ENCODE results near the gene RABGAP1L. TPM values are rescaled to one million over a fixed set of nuclear protein-coding genes. Genes with fewer than 3 reads are reported as not detected.
"Not testable (repeated sequence)": the region's sequence is repeated elsewhere in the genome, so short reads cannot be mapped to it uniquely, and the experiment has no call there.

The RABGAP1L gene
- total and polyA plus RNA-seq, 7 experiments from 2014 or later, result 38.4 to 97.4 (median 55.1) TPM

GRCh38 chr1:174135211-174135610, 24.1 kb upstream of the RABGAP1L start:
- intact Hi-C loops (cut with micrococcal nuclease), result no loop called here
- H3K36me3 Mint-ChIP-seq, result peaks cover 0 to 6% (median 1%) of the 10 kb centered on the region in 5 donors

GRCh38 chr1:174136714-174137113, 22.6 kb upstream of the RABGAP1L start:
- Histone ChIP-seq H3K27ac (ENCODE audit: low read depth, low read length) (no peak overlapping the region), H3K4me1 (ENCODE audit: control insufficient read depth in 2 of 2, insufficient read depth in 2 of 2, low read length in 2 of 2) (no peaks in the 10 kb centered on the region), H3K9me3 (ENCODE audit: control insufficient read depth in 2 of 3, low read length in 3 of 3) (no peaks in the 10 kb centered on the region), H3K4me3 (ENCODE audit: low read length) (no peak overlapping the region), H3K27me3 (ENCODE audit: control insufficient read depth in 2 of 2, insufficient read depth in 2 of 2, low read length in 2 of 2) (no peaks in the 10 kb centered on the region), H3K36me3 (ENCODE audit: control insufficient read depth in 2 of 3, insufficient read depth in 3 of 3, low read length in 3 of 3) (no peaks in the 10 kb centered on the region)
- ATAC-seq, result no peak
- Mint-ChIP-seq H3K36me3 (peaks cover 0 to 2% (median 0%) of the 10 kb centered on the region in 5 donors), H3K27ac (no peak overlapping the region), H3K9me3 (peaks cover 0 to 3% (median 0%) of the 10 kb centered on the region in 11 donors), H3K27me3 (peaks cover 0 to 10% (median 7%) of the 10 kb centered on the region in 5 donors), H3K4me3 (no peak overlapping the region), H3K4me1 (no peaks in the 10 kb centered on the region)
- POLR2A ChIA-PET, result no interaction called here
- DNase-seq, result no peak
- intact Hi-C loops (cut with micrococcal nuclease), result no loop called here
- CTCF ChIA-PET, result no interaction called here

More at GRCh38 chr1:174135211-174135610, 24.1 kb upstream of the RABGAP1L start:
- ChIA-PET CTCF (no interaction called here), POLR2A (interaction anchor here (0.6 kb wide), 1 partner anchor 27 kb away, joined by 3 read pairs; no protein-coding TSS in a partner anchor)
- Mint-ChIP-seq H3K27me3 (peaks cover 3 to 7% (median 5%) of the 10 kb centered on the region in 5 donors), H3K27ac (no peak overlapping the region), H3K9me3 (peaks cover 0 to 10% (median 2%) of the 10 kb centered on the region in 11 donors), H3K4me1 (no peaks in the 10 kb centered on the region), H3K4me3 (no peak overlapping the region)
- DNase-seq (no peak), ATAC-seq (no peak)
- Histone ChIP-seq H3K9me3 (ENCODE audit: control insufficient read depth in 2 of 3, low read length in 3 of 3) (no peaks in the 10 kb centered on the region), H3K27ac (ENCODE audit: low read depth, low read length) (no peak overlapping the region), H3K4me1 (ENCODE audit: control insufficient read depth in 2 of 2, insufficient read depth in 2 of 2, low read length in 2 of 2) (no peaks in the 10 kb centered on the region), H3K4me3 (ENCODE audit: low read length) (no peak overlapping the region), H3K27me3 (ENCODE audit: control insufficient read depth in 2 of 2, insufficient read depth in 2 of 2, low read length in 2 of 2) (no peaks in the 10 kb centered on the region), H3K36me3 (ENCODE audit: control insufficient read depth in 2 of 3, insufficient read depth in 3 of 3, low read length in 3 of 3) (no peaks in the 10 kb centered on the region)

- DNase-seq (no peak), ATAC-seq (no peak)
- Histone ChIP-seq H3K27me3 (ENCODE audit: control insufficient read depth in 2 of 2, insufficient read depth in 2 of 2, low read length in 2 of 2) (no peaks in the 10 kb centered on the region), H3K27ac (ENCODE audit: low read depth, low read length) (no peak overlapping the region), H3K4me3 (ENCODE audit: low read length) (no peak overlapping the region), H3K36me3 (ENCODE audit: control insufficient read depth in 2 of 3, insufficient read depth in 3 of 3, low read length in 3 of 3) (no peaks in the 10 kb centered on the region), H3K9me3 (ENCODE audit: control insufficient read depth in 2 of 3, low read length in 3 of 3) (no peaks in the 10 kb centered on the region), H3K4me1 (ENCODE audit: control insufficient read depth in 2 of 2, insufficient read depth in 2 of 2, low read length in 2 of 2) (no peaks in the 10 kb centered on the region)
- no peak overlapping the region for H3K4me3 Mint-ChIP-seq
- intact Hi-C loops (cut with micrococcal nuclease), result no loop called here
- CTCF ChIA-PET, result no interaction called here
- peaks cover 0 to 13% (median 0%) of the 10 kb centered on the region in 5 donors for H3K36me3 Mint-ChIP-seq
- peaks cover 0 to 26% (median 7%) of the 10 kb centered on the region in 5 donors for H3K27me3 Mint-ChIP-seq
- POLR2A ChIA-PET, result no interaction called here
- no peak overlapping the region for H3K27ac Mint-ChIP-seq
- H3K9me3 Mint-ChIP-seq, result peaks cover 0 to 17% (median 0%) of the 10 kb centered on the region in 11 donors
- no peaks in the 10 kb centered on the region for H3K4me1 Mint-ChIP-seq
Observed at GRCh38 chr1:174142836-174143235, 16.5 kb upstream of the RABGAP1L start.

- CTCF ChIA-PET; H3K4me3 Mint-ChIP-seq; intact Hi-C loops (cut with micrococcal nuclease); H3K36me3 ChIP-seq (ENCODE audit: control insufficient read depth in 2 of 3, insufficient read depth in 3 of 3, low read length in 3 of 3); H3K9me3 ChIP-seq (ENCODE audit: control insufficient read depth in 2 of 3, low read length in 3 of 3); H3K27ac Mint-ChIP-seq; POLR2A ChIA-PET; ATAC-seq; H3K4me1 ChIP-seq (ENCODE audit: control insufficient read depth in 2 of 2, insufficient read depth in 2 of 2, low read length in 2 of 2); H3K4me1 Mint-ChIP-seq; H3K27ac ChIP-seq (ENCODE audit: low read depth, low read length); DNase-seq; H3K27me3 ChIP-seq (ENCODE audit: control insufficient read depth in 2 of 2, insufficient read depth in 2 of 2, low read length in 2 of 2); H3K4me3 ChIP-seq (ENCODE audit: low read length): not testable (repeated sequence)
- H3K36me3 Mint-ChIP-seq, result peaks cover 0 to 13% (median 0%) of the 10 kb centered on the region in 5 donors
- peaks cover 0 to 26% (median 7%) of the 10 kb centered on the region in 5 donors for H3K27me3 Mint-ChIP-seq
- H3K9me3 Mint-ChIP-seq, result peaks cover 0 to 21% (median 2%) of the 10 kb centered on the region in 11 donors
Observed at GRCh38 chr1:174143727-174144396, 15.5 kb upstream of the RABGAP1L start.

GRCh38 chr1:174144397-174144783, 14.9 kb upstream of the RABGAP1L start:
- H3K4me1 Mint-ChIP-seq; H3K4me3 Mint-ChIP-seq; H3K9me3 ChIP-seq (ENCODE audit: control insufficient read depth in 2 of 3, low read length in 3 of 3); ATAC-seq; H3K36me3 ChIP-seq (ENCODE audit: control insufficient read depth in 2 of 3, insufficient read depth in 3 of 3, low read length in 3 of 3); H3K27ac ChIP-seq (ENCODE audit: low read depth, low read length); H3K4me1 ChIP-seq (ENCODE audit: control insufficient read depth in 2 of 2, insufficient read depth in 2 of 2, low read length in 2 of 2); H3K4me3 ChIP-seq (ENCODE audit: low read length); H3K27ac Mint-ChIP-seq; H3K27me3 ChIP-seq (ENCODE audit: control insufficient read depth in 2 of 2, insufficient read depth in 2 of 2, low read length in 2 of 2); intact Hi-C loops (cut with micrococcal nuclease); CTCF ChIA-PET; POLR2A ChIA-PET; DNase-seq: not testable (repeated sequence)
- H3K27me3 Mint-ChIP-seq, result peaks cover 0 to 23% (median 5%) of the 10 kb centered on the region in 5 donors
- H3K36me3 Mint-ChIP-seq, result peaks cover 0 to 13% (median 0%) of the 10 kb centered on the region in 5 donors
- peaks cover 0 to 24% (median 4%) of the 10 kb centered on the region in 11 donors for H3K9me3 Mint-ChIP-seq

GRCh38 chr1:174149216-174149615, 10.1 kb upstream of the RABGAP1L start:
- H3K27ac ChIP-seq (ENCODE audit: low read depth, low read length), result no peak overlapping the region
- Mint-ChIP-seq H3K4me1 (peaks cover 0 to 22% (median 7%) of the 10 kb centered on the region in 7 donors), H3K36me3 (peaks cover 0 to 10% (median 0%) of the 10 kb centered on the region in 5 donors), H3K27me3 (peaks cover 0 to 18% (median 0%) of the 10 kb centered on the region in 5 donors), H3K4me3 (no peak overlapping the region), H3K9me3 (peaks cover 0 to 22% (median 4%) of the 10 kb centered on the region in 11 donors), H3K27ac (no peak overlapping the region)
- no peak overlapping the region for H3K4me3 ChIP-seq (ENCODE audit: low read length)
- peaks cover 12 to 15% of the 10 kb centered on the region in 2 donors for H3K4me1 ChIP-seq (ENCODE audit: control insufficient read depth in 2 of 2, insufficient read depth in 2 of 2, low read length in 2 of 2)
- ChIA-PET CTCF (no interaction called here), POLR2A (no interaction called here)
- DNase-seq (no peak), ATAC-seq (no peak)
- H3K36me3 ChIP-seq (ENCODE audit: control insufficient read depth in 2 of 3, insufficient read depth in 3 of 3, low read length in 3 of 3), result no peaks in the 10 kb centered on the region
- no peaks in the 10 kb centered on the region for H3K9me3 ChIP-seq (ENCODE audit: control insufficient read depth in 2 of 3, low read length in 3 of 3)
- intact Hi-C loops (cut with micrococcal nuclease), result no loop called here
- H3K27me3 ChIP-seq (ENCODE audit: control insufficient read depth in 2 of 2, insufficient read depth in 2 of 2, low read length in 2 of 2), result no peaks in the 10 kb centered on the region

- ATAC-seq (no peak), DNase-seq (no peak)
- H3K27me3 ChIP-seq (ENCODE audit: control insufficient read depth in 2 of 2, insufficient read depth in 2 of 2, low read length in 2 of 2), result no peaks in the 10 kb centered on the region
- no peak overlapping the region for H3K27ac ChIP-seq (ENCODE audit: low read depth, low read length)
- no peaks in the 10 kb centered on the region for H3K36me3 ChIP-seq (ENCODE audit: control insufficient read depth in 2 of 3, insufficient read depth in 3 of 3, low read length in 3 of 3)
- Mint-ChIP-seq H3K36me3 (peaks cover 0 to 10% (median 0%) of the 10 kb centered on the region in 5 donors), H3K4me3 (no peak overlapping the region), H3K4me1 (peaks cover 0 to 22% (median 7%) of the 10 kb centered on the region in 7 donors), H3K9me3 (peaks cover 0 to 19% (median 4%) of the 10 kb centered on the region in 11 donors), H3K27ac (no peak overlapping the region), H3K27me3 (peaks cover 0 to 14% (median 0%) of the 10 kb centered on the region in 5 donors)
- H3K4me1 ChIP-seq (ENCODE audit: control insufficient read depth in 2 of 2, insufficient read depth in 2 of 2, low read length in 2 of 2), result peaks cover 12 to 15% of the 10 kb centered on the region in 2 donors
- CTCF ChIA-PET, result interaction anchor here (0.6 kb wide), 1 partner anchor 138 kb away, joined by 3 read pairs; no protein-coding TSS in a partner anchor
- intact Hi-C loops (cut with micrococcal nuclease), result loop anchor here (10.0 kb wide), 4 partner anchors 726 to 1406 kb away; no protein-coding TSS in a partner anchor
- POLR2A ChIA-PET, result no interaction called here
- no peak overlapping the region for H3K4me3 ChIP-seq (ENCODE audit: low read length)
- H3K9me3 ChIP-seq (ENCODE audit: control insufficient read depth in 2 of 3, low read length in 3 of 3), result no peaks in the 10 kb centered on the region
Observed at GRCh38 chr1:174150499-174150898, 8.8 kb upstream of the RABGAP1L start.

Data from naive thymus-derived CD4-positive, alpha-beta T cell (primary cell).